GM23338 (cell line): ENCODE data around the gene PCDHB4. TPM values are rescaled to one million over a fixed set of nuclear protein-coding genes. Genes with fewer than 3 reads are reported as not detected.
"Not testable (repeated sequence)": the region's sequence is repeated elsewhere in the genome, so short reads cannot be mapped to it uniquely, and the experiment has no call there.

Experiments
- ATAC-seq: fragments of 200-7000 bp; cut with Tn5 transposase; 3 replicates; pipeline ENCODE4 v1.9.1; 2020
- DNase-seq: peaks from one replicate; pipeline ENCODE4 v3.0.0-alpha.2; 2015; ENCODE audit warnings: low spot score
- H2AFZ ChIP-seq: fragments of 200-600 bp; sonication (generic); 2 replicates; pipeline ENCODE4 v1.8.0; 2016; ENCODE audit warnings: antibody characterized with exemption, mild to moderate bottlenecking, moderate library complexity
- H3F3A ChIP-seq: fragments of 200-600 bp; sonication (generic); replicated peaks from 2 replicates; pipeline ENCODE4 v1.8.0; 2017; ENCODE audit warnings: antibody characterized with exemption, mixed run types, low read depth
- H3K27ac ChIP-seq: fragments of 200-600 bp; sonication (generic); 2 replicates; pipeline ENCODE4 v1.6.1; 2016; ENCODE audit warnings: low read depth
- H3K27me3 ChIP-seq: fragments of 200-600 bp; sonication (generic); 2 replicates; pipeline ENCODE4 v1.8.0; 2016; ENCODE audit warnings: mild to moderate bottlenecking, mixed run types, moderate library complexity; ENCODE audit not compliant: insufficient read depth
- H3K36me3 ChIP-seq: fragments of 200-600 bp; sonication (generic); 2 replicates; pipeline ENCODE4 v1.8.0; 2016; ENCODE audit warnings: mild to moderate bottlenecking; ENCODE audit not compliant: insufficient read depth
- H3K4me1 ChIP-seq: fragments of 200-600 bp; sonication (generic); 2 replicates; pipeline ENCODE4 v1.8.0; 2016; ENCODE audit warnings: mild to moderate bottlenecking, moderate library complexity; ENCODE audit not compliant: insufficient read depth
- H3K4me2 ChIP-seq: fragments of 200-600 bp; sonication (generic); 2 replicates; pipeline ENCODE4 v1.7.1; 2017; ENCODE audit warnings: mixed run types
- H3K4me3 ChIP-seq: fragments of 200-600 bp; sonication (generic); 2 replicates; pipeline ENCODE4 v1.6.1; 2016; ENCODE audit warnings: mixed run types
- H3K79me2 ChIP-seq: fragments of 200-600 bp; sonication (generic); replicated peaks from 2 replicates; pipeline ENCODE4 v1.8.0; 2017; ENCODE audit warnings: mild to moderate bottlenecking; ENCODE audit not compliant: insufficient read depth
- H3K9me2 ChIP-seq: fragments of 200-600 bp; sonication (generic); 2 replicates; pipeline ENCODE4 v1.8.0; 2017; ENCODE audit not compliant: insufficient read depth
- H4K20me1 ChIP-seq: fragments of 200-600 bp; sonication (generic); replicated peaks from 2 replicates; pipeline ENCODE4 v1.8.0; 2017; ENCODE audit warnings: mild to moderate bottlenecking; ENCODE audit not compliant: insufficient read depth
- H3K27ac Mint-ChIP-seq: 2 replicates; pipeline ENCODE4 v1.8.0; 2020; ENCODE audit warnings: inconsistent platforms, mild to moderate bottlenecking, moderate library complexity, mixed read lengths
- H3K27me3 Mint-ChIP-seq: 3 replicates; pipeline ENCODE4 v1.8.0; 2022; ENCODE audit warnings: low read depth, mild to moderate bottlenecking, moderate library complexity, mixed read lengths, inconsistent platforms; ENCODE audit not compliant: insufficient read depth, poor library complexity
- H3K36me3 Mint-ChIP-seq: 3 replicates; pipeline ENCODE4 v1.8.0; 2021; ENCODE audit warnings: low read depth, mild to moderate bottlenecking, inconsistent platforms, moderate library complexity, mixed read lengths
- H3K4me1 Mint-ChIP-seq: 3 replicates; pipeline ENCODE4 v1.8.0; 2020; ENCODE audit warnings: mild to moderate bottlenecking, inconsistent platforms, mixed read lengths
- H3K4me3 Mint-ChIP-seq: 3 replicates; pipeline ENCODE4 v1.8.0; 2021; ENCODE audit warnings: moderate library complexity, mild to moderate bottlenecking, inconsistent platforms, mixed read lengths
- H3K9me3 Mint-ChIP-seq: 3 replicates; pipeline ENCODE4 v1.8.0; 2020; ENCODE audit warnings: moderate library complexity, mild to moderate bottlenecking, inconsistent platforms, mixed read lengths
- CTCF ChIP-seq, 2 experiments: fragments of 200-600 bp in 1 of 2; sonication (generic) in 1 of 2; conservative IDR thresholded peaks; 2 replicates each; pipeline versions ENCODE4 v1.5.1 to v1.6.1; 2016 to 2017; ENCODE audit warnings: antibody characterized with exemption in 2 of 2, low read depth in 2 of 2, mild to moderate bottlenecking in 2 of 2, moderate library complexity in 1 of 2
- EZH2phosphoT487 ChIP-seq: fragments of 200-600 bp; sonication (generic); IDR thresholded peaks from one replicate; pipeline ENCODE4 v1.8.1; 2018; ENCODE audit warnings: antibody characterized with exemption; ENCODE audit not compliant: unreplicated experiment
- polyA plus RNA-seq: library from polyadenylated mRNA; unstranded; fragments of >200 nt; fragmentation: Nextera tagmentation; extraction: Ambion mirVana; gene quantifications from 2 replicates; pipeline ENCODE4 v1.2.1, GENCODE V29; 2016
- total RNA-seq: library from RNA; depleted of rRNA; stranded (reverse); fragments of >200 nt; shearing (Covaris generic); gene quantifications from 2 replicates; pipeline ENCODE4 v1.2.3, GENCODE V29; 2014

PCDHB4 gene
- total and polyA plus RNA-seq, 2 experiments from 2014 or later = 1.3 to 2.7 TPM

- Histone ChIP-seq H3K4me1 (no peaks in the 10 kb centered on the region), H3K4me3 (peak overlapping the region; percentile 68)
- peaks cover 40% of the 10 kb centered on the region for H3K36me3 Mint-ChIP-seq
Measured at GRCh38 chr5:141095263-141095641, 26.4 kb upstream of the PCDHB4 start.

GRCh38 chr5:141096181-141096580, 25.4 kb upstream of the PCDHB4 start:
- not testable (repeated sequence) for H4K20me1 ChIP-seq, H3K27me3 Mint-ChIP-seq, H2AFZ ChIP-seq, H3K9me2 ChIP-seq, DNase-seq, H3F3A ChIP-seq, H3K27ac Mint-ChIP-seq, ATAC-seq, H3K4me1 ChIP-seq, H3K36me3 ChIP-seq, H3K27ac ChIP-seq, H3K4me2 ChIP-seq, H3K27me3 ChIP-seq, H3K4me3 ChIP-seq, H3K4me1 Mint-ChIP-seq
- Mint-ChIP-seq H3K9me3 (peaks cover 30% of the 10 kb centered on the region; the same call in 2 of the 3 replicates), H3K36me3 (peaks cover 49% of the 10 kb centered on the region), H3K4me3 (peak overlapping the region; percentile 93; the same call in 1 of the 3 replicates)
- H3K79me2 ChIP-seq = peaks cover 30% of the 10 kb centered on the region

More at GRCh38 chr5:141095263-141095641, 26.4 kb upstream of the PCDHB4 start:
- peak overlapping the region; percentile 95; the same call in 1 of the 2 replicates for H3K27ac Mint-ChIP-seq
- Histone ChIP-seq H4K20me1 (no peaks in the 10 kb centered on the region; the same call in 1 of the 2 replicates), H2AFZ (peak overlapping the region; percentile 7), H3K9me2 (no peaks in the 10 kb centered on the region), H3K27me3 (no peaks in the 10 kb centered on the region), H3K36me3 (no peaks in the 10 kb centered on the region), H3K4me2 (peak overlapping the region; percentile 89), H3F3A (no peaks in the 10 kb centered on the region), H3K27ac (peak overlapping the region; percentile 70; the same call in 1 of the 2 replicates), H3K79me2 (peaks cover 30% of the 10 kb centered on the region)
- H3K4me3 Mint-ChIP-seq = peak overlapping the region; percentile 93
- DNase-seq (peak; percentile 44), ATAC-seq (peak; percentile 48)
- TF ChIP-seq EZH2phosphoT487 (no peak), CTCF (conservative IDR thresholded peaks at IDR 0.05; ENCODE audit: low read depth in 2 of 2) (0 out of 4 replicates have a peak, but pooled peaks of 1 of the 2 experiments have one; percentile 8)
- H3K4me1 Mint-ChIP-seq = peaks cover 8% of the 10 kb centered on the region; the same call in 2 of the 3 replicates
- peaks cover 28% of the 10 kb centered on the region; the same call in 2 of the 3 replicates for H3K9me3 Mint-ChIP-seq
- no peaks in the 10 kb centered on the region for H3K27me3 Mint-ChIP-seq

- not testable (repeated sequence) for H3K27me3 Mint-ChIP-seq, H3K4me2 ChIP-seq, H3K9me2 ChIP-seq, H3K4me3 ChIP-seq, H4K20me1 ChIP-seq, H3K4me3 Mint-ChIP-seq, H2AFZ ChIP-seq, H3K4me1 Mint-ChIP-seq, ATAC-seq, H3K27me3 ChIP-seq, DNase-seq, H3F3A ChIP-seq, H3K4me1 ChIP-seq, H3K27ac Mint-ChIP-seq, H3K36me3 ChIP-seq, H3K27ac ChIP-seq
- peaks cover 53% of the 10 kb centered on the region for H3K36me3 Mint-ChIP-seq
- peaks cover 30% of the 10 kb centered on the region for H3K79me2 ChIP-seq
- H3K9me3 Mint-ChIP-seq = peaks cover 34% of the 10 kb centered on the region; the same call in 2 of the 3 replicates
Measured at GRCh38 chr5:141096586-141096985, 25.0 kb upstream of the PCDHB4 start.
